NCI-H187 treated with DMSO at 0.1 percent for 48 hours (cell line): Measurements from ENCODE around the gene CIB2.
A peak's percentile ranks its signal among the peaks of the same experiment; 100 is the strongest.

ENCODE experiments used
- DNase-seq: peaks from one replicate; lab custom pipeline; 2025; lab: John Stamatoyannopoulos, UW

CIB2 gene

DNA sequence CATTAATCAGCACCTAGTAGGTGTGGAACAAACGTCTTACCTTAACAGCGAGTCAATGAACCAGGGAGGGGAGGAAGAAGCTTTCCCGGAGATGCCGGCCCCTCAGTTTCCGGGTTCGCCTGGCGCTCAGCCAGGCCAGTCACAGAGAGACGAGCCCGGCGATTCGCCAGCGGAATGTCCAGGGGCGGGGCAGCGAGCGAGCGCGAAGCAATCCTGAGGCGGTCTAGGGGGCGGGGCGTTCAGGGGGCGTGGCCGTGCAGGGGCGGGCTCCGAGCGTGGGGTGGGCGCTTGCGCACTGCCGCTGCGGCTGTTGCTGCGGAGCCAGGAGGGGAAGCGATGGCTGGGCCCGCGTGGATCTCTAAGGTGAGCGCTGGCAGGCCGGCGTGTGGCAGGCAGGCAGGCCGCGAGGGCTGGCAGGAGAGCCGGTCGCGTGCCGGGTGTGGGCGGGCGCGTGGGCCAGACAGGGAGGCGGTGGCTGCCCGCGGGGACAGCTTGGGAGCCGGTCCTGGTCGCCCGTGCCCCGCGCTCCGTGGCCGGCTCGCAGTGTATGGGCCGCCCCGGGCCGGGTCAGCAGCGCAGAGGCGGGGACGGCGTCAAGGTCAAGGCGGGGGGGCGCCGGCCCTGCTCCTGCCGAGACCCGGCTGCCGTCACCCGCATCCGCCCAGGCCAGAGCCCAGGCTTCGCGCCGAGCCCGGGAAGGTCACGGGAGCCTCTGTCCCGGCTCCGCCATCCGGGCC, 18.0 kb upstream of the CIB2 start, which contains the start of gene IDH3A:
Gene IDH3A, plus strand, starts transcription at position 295 of the 737 bp plus-strand sequence. Its CDS starts 42 bp downstream, at position 337.
- DNase-seq, result peak; percentile 60

DNA sequence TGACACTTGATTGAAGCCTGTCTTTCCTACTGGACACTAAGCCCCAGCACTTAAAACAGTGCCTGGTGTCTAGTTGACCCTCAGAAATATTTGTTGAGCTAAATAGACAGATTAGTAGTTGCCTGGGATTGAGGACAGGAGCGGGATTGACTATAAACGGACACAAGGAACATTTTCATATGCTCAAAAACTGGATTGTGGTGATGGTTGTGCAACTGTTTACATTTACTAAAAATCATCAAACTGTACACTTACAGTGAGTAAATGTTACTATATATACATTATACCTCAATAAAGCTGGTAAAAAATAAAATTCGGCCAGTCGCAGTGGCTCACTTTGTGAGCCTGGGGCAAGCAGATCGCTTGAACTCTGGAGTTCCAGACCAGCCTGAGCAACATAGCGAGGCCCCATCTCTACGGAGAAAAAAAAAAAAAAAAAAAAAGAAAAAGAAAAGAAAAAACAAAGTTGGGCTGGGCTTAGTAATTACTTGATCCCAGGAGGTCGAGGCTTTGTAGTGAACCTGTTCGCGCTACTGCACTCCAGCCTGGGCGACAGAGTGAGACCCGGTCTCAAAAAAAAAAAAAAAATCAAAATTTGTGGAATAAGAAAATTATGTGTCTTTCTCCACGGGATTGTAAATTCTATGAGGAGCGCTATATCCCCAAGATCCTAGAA, 17.3 kb upstream of the CIB2 start:
- DNase-seq, result no peak

DNA sequence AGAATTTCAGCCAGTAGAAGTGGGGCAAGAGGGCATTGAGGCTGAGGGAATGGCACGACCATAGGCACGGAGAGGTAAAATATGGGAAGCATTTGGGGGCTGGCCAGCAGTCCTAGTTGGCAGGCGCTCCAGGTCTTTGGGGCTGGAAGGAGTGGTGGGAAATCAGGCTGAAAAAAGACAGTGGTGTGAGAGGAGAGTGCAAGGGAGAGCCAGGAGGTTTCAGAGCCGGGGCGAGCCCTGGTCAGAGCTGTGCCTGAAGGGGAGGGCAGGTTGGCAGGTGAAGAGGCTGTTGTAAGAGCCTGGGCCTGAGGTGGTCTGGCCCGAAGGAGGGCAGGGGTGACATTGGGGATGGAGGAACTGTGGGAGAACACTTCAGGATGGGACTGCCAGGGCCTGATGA, 16.3 kb upstream of the CIB2 start:
- no peak for DNase-seq

DNA sequence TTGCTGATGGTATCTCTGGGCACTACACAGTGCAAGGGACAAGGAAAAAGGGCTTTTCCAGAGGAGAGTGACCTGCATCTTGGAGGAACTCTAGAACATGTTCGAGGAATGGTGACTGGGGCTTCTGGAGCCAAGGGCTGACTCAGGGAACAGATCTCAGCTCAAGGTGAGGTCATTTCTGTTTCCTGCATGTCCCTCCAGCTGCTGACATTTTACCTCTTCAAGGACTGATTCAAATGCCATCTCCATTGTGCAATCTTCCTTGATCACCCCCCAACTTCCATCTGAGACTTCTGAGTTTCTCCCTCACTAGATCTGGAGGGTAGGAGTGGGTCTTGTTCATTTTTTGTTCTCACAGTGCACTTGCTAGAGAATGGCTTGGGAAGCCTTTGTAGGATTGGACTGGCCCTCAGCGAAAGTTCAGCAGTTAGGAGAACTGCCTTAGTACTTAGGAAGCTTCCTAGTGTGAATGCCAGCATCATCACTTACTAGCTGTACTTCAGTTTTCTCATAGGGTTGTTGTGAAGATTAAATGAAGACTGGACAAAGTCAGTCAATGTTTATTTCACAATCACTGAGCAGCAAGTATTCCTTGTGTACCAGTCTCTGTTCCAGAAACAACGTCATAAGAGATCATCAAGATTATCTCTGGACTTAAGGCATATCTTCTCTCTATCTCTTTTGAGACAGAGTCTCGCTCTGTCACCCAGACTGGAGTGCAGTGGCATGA, 15.3 kb upstream of the CIB2 start:
- no peak for DNase-seq

DNA sequence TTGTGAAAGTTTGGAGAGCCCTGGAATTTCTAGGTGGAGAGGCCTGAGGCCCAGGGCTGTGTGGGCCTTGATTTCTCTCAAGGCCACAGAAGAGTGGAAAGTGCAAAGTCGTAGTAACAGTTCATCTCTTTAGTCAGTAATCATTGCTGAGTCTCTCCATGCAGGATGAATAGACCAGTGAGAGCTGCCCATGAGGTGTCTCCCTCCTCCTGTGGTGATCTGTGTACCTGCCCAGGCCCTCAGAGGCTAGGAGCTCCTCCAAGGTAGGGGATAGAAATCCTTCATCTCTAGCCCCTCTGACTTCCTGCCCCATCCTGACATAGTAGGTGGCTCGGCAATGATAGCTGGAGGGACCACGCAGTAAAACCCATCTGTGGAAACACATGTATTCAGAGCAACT, 11.1 kb upstream of the CIB2 start:
- no peak for DNase-seq

DNA sequence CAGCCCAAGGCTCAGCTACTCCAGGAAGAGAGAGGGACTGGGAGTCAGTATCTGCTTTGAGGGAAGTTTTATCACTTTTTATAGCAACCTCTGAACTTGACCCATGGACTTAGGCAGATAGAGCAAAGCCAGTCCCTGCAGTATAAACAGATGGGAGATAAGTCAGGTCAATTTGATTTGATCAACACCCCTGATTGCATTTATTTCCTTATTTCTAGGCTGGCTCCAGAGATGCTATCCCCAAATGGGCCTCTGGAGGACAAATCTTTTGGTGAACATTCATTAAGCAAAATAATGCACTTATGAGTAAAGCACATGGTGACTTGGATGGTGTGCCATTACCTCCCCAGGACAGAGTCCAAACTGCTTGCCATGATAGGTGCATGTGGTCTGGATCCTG, 9.0 kb upstream of the CIB2 start:
- no peak for DNase-seq

DNA sequence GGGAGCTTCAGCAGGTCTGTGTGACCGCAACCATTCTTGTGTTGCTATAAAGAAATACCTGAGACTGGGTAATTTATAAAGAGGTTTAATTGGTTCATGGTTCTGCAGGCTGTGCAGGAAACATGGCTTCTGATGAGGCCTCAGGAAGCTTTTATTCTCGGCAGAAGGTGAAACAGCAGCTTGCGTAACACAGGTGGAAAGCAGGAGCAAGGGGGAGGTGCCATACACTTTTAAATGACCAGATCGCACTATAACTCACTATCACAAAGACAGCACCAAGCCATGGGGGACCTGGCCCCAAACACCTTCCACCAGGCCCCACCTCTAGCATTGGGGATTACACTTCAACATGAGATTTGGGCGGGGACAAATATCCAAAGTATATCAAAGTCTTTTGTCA, 8.3 kb upstream of the CIB2 start:
- DNase-seq, result no peak

DNA sequence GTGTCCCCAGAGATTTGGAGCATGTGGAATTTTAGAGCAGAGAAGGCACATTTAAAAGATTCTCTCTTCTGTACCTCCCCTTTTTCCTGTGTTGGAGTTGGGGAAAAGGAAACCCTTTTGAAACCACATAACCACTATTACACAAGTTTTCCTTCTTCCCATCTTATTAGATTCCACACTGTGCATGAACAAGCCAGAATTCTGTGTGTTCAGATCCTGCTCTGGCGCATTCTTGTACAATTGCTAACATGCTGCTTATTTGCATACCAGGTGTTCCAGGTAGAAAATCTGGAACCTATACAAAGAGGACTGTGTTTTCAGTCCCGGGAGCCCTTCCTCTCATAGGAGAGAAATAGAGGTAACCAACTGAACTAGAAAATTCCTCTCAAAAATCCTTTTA, 2.6 kb upstream of the CIB2 start:
- no peak for DNase-seq

DNA sequence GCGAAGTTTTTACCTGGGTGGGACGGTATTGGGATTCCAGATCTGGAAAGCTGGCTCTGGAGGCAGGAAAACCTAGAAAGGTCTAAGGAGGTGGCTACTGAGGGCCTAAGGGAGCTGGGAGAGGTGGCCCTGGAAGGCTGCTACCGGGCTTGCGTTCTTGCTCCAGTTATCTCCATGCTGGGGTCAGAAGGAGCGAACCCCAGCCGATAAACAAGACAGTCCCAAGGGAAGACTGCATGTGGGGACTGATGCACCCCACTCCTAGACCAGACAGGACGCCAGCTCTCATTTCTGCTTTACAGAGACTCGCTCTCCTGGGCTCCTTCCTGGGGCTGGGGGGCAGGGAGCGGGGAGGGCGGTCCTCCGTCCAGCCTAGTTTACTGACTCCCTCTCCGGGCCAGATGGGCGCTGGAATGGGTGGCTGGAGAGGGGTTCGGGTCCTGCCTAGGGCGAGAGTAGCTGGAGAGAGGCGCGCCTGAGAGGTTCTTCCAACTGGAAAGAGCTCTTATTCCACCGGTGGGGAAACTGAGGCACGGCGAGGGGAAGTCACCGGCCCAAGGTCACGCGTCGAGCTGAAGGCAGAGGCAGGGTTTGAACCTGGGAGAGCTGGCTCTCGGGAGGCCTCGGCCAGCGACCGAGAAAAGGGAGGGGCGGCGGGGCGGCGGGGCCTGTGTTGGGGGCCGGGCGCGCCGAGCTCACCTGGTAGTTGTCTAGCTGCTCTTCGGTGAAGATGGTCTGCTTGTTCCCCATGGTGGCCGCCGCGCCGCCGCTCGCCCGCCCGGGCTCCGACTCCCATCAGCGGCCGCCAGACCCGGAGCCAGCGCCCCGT, 565 bp downstream of the CIB2 start:
- no peak for DNase-seq

DNA sequence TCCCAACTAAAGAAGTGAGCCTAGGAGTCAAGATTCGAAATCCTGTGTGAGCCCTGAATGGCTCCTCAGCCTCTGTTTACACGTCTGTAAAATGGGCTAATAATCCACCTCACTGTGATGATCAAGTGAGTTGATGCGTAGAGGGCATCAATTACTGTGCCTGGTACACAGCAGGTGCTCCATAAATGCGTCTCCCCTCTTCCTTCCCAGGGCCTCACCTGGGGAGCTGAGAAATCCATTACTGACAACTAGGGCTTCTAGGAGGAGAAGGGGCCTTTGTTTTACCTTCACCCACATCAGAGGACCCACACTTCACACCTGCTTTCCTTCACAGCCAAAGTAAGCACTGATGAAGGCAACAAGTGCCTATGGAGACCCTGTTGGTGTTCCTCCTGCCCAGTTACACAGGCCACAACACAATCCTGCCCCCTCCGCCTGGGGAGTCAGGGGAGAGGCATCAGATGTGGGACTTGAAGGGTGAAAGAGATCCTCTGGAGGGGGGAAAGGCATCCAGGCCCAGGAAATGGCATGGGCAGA, 1.4 kb downstream of the CIB2 start:
- no peak for DNase-seq

DNA sequence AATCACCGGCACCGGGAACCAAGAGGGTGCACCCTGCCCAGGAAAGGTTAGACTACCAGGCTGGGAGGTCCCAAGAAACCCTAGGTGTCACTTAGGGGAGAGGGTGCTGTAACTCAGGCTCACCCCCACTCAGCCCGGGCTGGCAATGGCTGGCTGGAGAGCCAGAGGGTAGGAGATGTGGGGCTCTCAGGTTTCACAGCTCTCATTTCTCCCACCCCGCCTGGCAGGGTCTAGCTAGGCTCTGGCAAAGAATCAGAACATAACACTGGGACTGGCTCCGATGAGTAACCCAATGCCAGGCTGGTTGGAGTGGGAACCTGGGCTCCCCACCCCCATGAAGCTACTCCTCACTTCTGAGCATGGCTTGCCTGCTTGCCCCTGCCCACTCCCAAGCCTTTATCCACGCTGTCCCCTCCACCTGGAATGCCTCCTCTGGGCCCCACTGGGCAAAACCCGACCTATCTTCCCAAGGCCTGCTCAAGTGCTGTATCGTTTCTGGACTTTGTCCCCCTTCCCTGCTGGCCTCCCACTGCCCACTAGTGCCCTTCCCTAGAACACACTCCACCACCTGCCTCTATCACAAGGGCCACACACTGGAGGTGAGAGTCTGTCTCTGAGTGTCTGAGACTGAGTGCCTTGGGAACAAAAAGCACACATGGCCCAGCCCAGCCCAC, 2.0 kb downstream of the CIB2 start:
- DNase-seq, result no peak

DNA sequence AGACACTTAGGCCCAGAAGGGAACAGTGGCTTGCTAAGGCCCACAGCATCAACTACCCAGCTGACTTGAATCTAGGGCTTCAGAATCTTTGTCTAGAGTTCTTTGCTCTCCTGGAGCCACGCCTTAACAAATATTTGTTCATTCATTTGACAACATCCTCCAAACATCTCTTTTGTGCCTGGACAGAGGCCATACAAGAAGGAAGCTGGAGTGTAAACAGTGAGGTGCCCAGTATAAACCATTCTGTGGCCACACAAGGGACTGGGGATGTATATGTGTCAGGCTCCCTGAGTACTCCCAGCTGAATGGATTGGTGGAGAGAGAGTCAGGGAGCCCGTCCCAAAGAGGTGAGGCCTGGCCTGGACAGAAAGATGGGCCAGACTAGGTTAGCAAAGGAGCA, 3.4 kb downstream of the CIB2 start:
- DNase-seq, result no peak

DNA sequence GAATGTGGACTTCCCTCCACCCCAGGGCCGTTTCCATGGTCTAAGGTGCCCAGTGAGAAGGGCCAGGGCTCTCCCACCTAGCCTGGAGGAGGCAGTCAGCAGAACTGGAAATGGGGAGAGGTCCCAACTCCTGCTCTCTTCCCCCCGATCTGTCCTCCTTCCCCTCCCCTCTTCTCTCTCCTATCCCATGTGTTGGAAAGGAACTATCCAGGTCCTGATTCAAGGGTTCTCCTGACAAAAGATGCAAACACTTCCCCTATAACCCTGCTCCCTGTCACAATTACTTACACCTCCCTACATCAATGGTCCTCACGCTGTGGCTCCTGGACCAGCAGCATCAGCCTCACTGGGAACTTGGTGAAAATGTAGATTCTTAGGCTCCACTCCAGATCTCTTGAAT, 6.0 kb downstream of the CIB2 start:
- DNase-seq, result no peak

DNA sequence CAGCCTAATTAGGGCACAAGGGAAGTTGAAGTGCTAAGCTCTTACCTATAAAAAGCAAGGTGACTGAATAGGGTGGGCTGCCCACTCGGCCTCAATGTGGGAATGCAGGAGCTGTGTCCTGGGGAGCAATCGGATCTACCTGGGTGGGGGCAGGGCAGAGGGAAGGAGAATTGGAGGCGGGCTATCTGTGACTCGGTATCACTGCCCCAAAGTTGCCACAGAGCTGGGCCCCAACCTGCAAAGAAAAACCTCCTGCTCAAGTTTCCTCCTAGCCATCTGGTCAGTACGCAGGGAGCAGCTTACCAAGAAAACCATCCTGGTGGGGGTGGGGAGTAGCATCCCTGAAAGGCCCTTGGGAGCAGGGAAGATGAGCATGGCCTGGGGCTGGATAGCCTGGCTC, 10.7 kb downstream of the CIB2 start:
- no peak for DNase-seq

DNA sequence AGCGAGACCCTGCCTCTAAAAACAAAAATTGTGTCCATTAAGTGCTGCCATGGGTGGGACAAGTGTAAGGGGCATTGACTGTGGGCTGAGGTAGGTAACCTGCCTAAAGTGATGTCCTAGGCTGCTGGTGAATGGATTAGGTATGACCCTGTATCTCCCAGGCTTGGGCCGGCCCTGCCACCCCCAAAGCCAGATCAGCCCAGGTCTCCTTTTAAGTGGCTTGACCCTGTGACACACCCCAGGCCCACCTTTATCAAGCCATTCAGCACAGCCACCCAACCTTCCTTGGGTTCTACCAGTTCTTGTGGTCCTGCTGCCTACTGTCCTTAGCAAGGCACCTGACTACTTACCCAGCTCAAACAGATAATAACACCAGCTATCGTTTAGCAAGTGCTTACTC, 18.7 kb downstream of the CIB2 start:
- DNase-seq, result no peak

DNA sequence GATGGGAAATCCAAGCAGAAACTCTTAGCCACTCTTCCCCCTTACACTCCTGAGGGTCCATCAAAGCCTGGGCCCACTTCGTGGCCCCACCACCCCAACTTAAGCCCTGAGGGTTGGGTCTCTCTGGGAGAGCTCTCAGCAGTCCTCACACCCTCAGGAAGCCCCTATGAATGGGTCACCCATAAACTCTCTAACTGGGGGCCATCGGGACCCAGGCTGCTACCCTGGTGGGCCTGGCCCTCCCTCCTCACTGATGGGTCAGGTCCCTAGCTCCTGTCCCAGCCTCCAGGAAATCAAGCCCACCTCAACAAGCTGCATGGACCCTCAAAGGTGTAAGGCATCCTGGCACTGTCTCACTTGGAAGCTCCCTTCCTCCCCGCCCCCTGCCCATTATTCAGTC, 19.5 kb downstream of the CIB2 start:
- DNase-seq, result no peak

DNA sequence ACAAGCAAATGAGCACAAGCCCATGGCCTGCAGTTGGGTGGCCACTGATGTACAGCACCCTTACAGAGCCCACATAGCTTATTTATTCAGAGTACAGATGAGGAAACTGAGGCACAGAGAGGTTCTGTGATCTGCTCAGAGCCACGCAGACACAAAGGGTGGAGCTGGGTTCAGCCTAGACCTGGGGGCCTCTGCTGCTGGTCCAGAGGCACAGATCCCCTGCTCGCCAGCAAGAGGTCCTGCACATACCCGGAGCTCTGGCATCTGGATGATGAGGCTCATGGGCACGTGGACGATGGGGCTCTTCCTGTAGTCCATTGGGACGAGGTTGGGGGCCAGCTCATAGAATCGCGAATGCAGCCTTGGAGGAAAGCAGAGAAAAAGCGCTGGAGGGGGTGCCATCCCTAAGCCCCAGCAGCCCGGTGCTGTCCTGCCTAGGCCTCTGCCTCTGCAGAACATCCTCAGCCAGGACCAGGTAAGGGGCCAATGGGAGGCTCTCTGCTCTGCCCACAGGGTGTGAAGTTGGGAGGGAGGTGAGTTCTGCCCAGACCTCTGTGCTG, 20.2 kb downstream of the CIB2 start:
- no peak for DNase-seq

DNA sequence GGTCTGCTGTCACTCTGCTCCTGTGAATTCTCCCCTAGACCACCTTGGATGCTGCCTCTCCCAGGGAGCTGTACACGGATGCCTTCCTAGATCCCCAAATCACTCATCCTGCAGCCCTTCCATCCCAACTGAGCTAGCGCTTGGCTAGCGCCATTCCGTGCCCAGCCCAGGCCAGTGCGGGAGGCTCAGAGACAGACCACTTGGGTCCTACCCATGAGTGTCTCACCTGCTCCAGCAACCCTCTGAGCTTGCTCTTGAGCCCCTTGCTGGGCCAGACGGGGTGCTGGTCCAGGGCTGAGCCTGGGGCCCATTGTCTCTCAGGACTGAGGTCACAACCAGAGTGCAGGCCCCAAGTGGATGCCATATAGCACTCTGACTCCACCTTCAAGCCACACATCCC, 21.1 kb downstream of the CIB2 start:
- no peak for DNase-seq

DNA sequence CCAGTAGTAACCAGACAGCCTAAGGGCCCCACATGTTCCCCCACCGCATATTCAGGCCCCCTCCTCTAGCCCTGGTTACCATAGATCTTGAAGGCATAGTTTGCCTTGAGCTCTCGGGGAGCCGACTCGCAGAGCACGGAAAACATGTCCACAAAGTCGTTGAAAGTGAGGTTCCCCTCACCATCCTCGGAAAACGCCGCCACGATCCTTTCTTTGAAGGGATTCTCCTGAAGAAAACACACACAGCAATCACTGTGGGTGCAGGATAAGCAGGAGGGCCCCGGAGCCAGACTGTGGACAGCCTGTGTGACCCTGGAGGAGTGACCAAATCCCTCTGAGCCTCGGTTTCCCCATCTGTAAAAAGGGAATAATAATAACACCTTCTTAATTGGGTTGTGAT, 22.1 kb downstream of the CIB2 start:
- DNase-seq, result no peak

DNA sequence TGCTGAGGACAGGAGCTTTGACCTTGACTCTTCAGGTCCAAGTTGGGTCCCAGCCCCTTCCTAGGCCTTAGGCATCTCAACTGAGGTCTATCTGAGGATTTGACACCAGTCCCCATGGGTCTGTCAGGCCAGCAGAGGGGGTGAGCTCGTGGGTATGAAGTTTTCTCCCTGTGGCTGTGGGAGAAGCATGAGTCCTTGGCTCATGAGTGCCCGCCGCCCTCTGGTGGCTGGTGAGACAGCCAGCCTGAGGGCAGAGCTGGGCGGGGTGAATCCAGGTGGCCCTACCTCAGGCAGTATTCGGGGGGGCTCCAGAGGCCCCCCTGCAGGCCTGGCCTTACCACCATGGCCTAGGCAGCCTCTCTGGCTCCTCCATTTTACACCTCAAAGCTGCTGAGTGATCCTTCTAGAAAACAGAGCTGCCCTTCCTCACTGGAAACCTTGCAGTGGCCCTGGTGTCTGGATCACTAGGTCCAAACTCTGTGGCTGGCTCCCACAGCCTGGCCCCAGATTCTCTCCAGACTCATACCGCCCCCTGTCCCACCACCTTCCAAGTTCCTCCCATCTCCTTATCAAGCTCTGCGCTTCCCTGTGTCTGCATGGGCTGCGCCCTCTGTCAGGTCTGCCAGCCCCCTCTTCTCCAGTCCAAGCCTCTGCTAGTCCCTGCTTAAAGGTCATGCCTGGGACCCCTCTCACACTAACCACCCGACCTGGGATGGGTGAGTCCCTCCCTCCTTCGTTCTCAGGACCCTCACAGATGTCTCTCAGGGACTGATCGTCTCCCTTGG, 22.8 kb downstream of the CIB2 start:
- no peak for DNase-seq
